ENCODE results near the gene THADA. TPM values are rescaled to one million over a fixed set of nuclear protein-coding genes. Genes with fewer than 3 reads are reported as not detected.

THADA gene
- total and polyA plus RNA-seq, 2 donors (not counting 1 experiment from before 2014, with no cell fraction given), result 9.2 to 36.2 TPM

- Histone ChIP-seq H3K4me3 (replicated peaks in 1 of 4; ENCODE audit: control extremely low read depth in 1 of 4, insufficient read depth in 1 of 4, low read depth in 3 of 4, low read length in 4 of 4) (no peak overlapping the region), H2AFZ (ENCODE audit: low read length) (no peak overlapping the region), H3K27me3 (ENCODE audit: control insufficient read depth, insufficient read depth, low read length) (no peaks in the 10 kb centered on the region), H3K4me1 (ENCODE audit: control insufficient read depth, extremely low read depth, insufficient read depth, low read length) (peaks cover 24% of the 10 kb centered on the region), H3K9me3 (ENCODE audit: control insufficient read depth, insufficient read depth, low read depth, low read length) (no peaks in the 10 kb centered on the region), H3K79me2 (ENCODE audit: control insufficient read depth, insufficient read depth, low read length) (no peaks in the 10 kb centered on the region), H3K4me2 (ENCODE audit: extremely low read depth, insufficient read depth, low read length) (no peak overlapping the region), H3K9ac (ENCODE audit: insufficient read depth, low read length) (no peak overlapping the region), H4K20me1 (ENCODE audit: control insufficient read depth, extremely low read depth, insufficient read depth, low read length) (no peaks in the 10 kb centered on the region), H3K27ac (ENCODE audit: insufficient read depth, low read length) (no peak overlapping the region), H3K36me3 (ENCODE audit: control insufficient read depth, insufficient read depth, low read length) (no peaks in the 10 kb centered on the region)
- DNase-seq (ENCODE audit: low read depth in 2 of 2), result peak; percentile 32 to 45
- TF ChIP-seq EZH2 (IDR thresholded peaks at IDR 0.05; ENCODE audit: low read length, missing control alignments), result no peak
Measured at GRCh38 chr2:43265421-43265820, 330.4 kb downstream of the THADA start.

- DNase-seq (ENCODE audit: low read depth in 2 of 2), result peak; percentile 64 to 74
- H2AFZ ChIP-seq (ENCODE audit: low read length), result no peak overlapping the region
- no peak overlapping the region for H3K4me2 ChIP-seq (ENCODE audit: extremely low read depth, insufficient read depth, low read length)
- no peaks in the 10 kb centered on the region for H3K9me3 ChIP-seq (ENCODE audit: control insufficient read depth, insufficient read depth, low read depth, low read length)
- no peak overlapping the region for H3K27ac ChIP-seq (ENCODE audit: insufficient read depth, low read length)
- H3K79me2 ChIP-seq (ENCODE audit: control insufficient read depth, insufficient read depth, low read length), result no peaks in the 10 kb centered on the region
- H3K9ac ChIP-seq (ENCODE audit: insufficient read depth, low read length), result no peak overlapping the region
- no peaks in the 10 kb centered on the region for H3K27me3 ChIP-seq (ENCODE audit: control insufficient read depth, insufficient read depth, low read length)
- H3K4me1 ChIP-seq (ENCODE audit: control insufficient read depth, extremely low read depth, insufficient read depth, low read length), result peaks cover 21% of the 10 kb centered on the region
- no peaks in the 10 kb centered on the region for H3K36me3 ChIP-seq (ENCODE audit: control insufficient read depth, insufficient read depth, low read length)
- TF ChIP-seq, protein P1, sequence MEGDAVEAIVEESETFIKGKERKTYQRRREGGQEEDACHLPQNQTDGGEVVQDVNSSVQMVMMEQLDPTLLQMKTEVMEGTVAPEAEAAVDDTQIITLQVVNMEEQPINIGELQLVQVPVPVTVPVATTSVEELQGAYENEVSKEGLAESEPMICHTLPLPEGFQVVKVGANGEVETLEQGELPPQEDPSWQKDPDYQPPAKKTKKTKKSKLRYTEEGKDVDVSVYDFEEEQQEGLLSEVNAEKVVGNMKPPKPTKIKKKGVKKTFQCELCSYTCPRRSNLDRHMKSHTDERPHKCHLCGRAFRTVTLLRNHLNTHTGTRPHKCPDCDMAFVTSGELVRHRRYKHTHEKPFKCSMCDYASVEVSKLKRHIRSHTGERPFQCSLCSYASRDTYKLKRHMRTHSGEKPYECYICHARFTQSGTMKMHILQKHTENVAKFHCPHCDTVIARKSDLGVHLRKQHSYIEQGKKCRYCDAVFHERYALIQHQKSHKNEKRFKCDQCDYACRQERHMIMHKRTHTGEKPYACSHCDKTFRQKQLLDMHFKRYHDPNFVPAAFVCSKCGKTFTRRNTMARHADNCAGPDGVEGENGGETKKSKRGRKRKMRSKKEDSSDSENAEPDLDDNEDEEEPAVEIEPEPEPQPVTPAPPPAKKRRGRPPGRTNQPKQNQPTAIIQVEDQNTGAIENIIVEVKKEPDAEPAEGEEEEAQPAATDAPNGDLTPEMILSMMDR (conservative IDR thresholded peaks at IDR 0.05 in 1 of 2, IDR thresholded peaks at IDR 0.05 in 1 of 2; ENCODE audit: low read depth in 1 of 2, low read length in 2 of 2), result no peak
- TF ChIP-seq EZH2 (IDR thresholded peaks at IDR 0.05; ENCODE audit: low read length, missing control alignments), result no peak
- no peaks in the 10 kb centered on the region for H4K20me1 ChIP-seq (ENCODE audit: control insufficient read depth, extremely low read depth, insufficient read depth, low read length)
- H3K4me3 ChIP-seq (replicated peaks in 1 of 4; ENCODE audit: control extremely low read depth in 1 of 4, insufficient read depth in 1 of 4, low read depth in 3 of 4, low read length in 4 of 4), result no peak overlapping the region
Measured at GRCh38 chr2:43265001-43265400, 330.8 kb downstream of the THADA start.

DNA sequence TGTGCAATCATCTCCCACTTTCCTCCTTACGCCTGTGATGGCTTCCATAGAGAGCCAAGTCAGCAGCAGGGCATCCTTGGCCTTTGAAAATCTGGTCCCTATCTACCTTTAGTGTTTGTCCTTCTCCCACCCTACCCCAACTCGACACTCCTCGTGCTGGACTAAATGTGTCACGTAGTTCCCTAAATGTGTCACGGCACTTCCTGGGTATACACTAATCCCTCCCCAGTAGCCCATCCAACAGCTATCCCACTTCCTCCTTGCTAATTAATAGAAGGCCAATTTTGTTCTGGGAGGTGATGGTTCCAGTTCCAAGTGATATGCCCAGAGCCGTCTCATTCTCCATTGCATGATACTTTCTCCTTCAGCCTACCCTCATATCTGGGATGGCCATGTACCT, 332.9 kb downstream of the THADA start:
- no peaks in the 10 kb centered on the region for H3K9me3 ChIP-seq (ENCODE audit: control insufficient read depth, insufficient read depth, low read depth, low read length)
- no peaks in the 10 kb centered on the region for H3K79me2 ChIP-seq (ENCODE audit: control insufficient read depth, insufficient read depth, low read length)
- H4K20me1 ChIP-seq (ENCODE audit: control insufficient read depth, extremely low read depth, insufficient read depth, low read length), result no peaks in the 10 kb centered on the region
- no peak overlapping the region for H2AFZ ChIP-seq (ENCODE audit: low read length)
- H3K4me1 ChIP-seq (ENCODE audit: control insufficient read depth, extremely low read depth, insufficient read depth, low read length), result peaks cover 6% of the 10 kb centered on the region
- TF ChIP-seq, protein P1 (conservative IDR thresholded peaks at IDR 0.05 in 1 of 2, IDR thresholded peaks at IDR 0.05 in 1 of 2; ENCODE audit: low read depth in 1 of 2, low read length in 2 of 2), result no peak
- TF ChIP-seq EZH2 (IDR thresholded peaks at IDR 0.05; ENCODE audit: low read length, missing control alignments), result no peak
- H3K36me3 ChIP-seq (ENCODE audit: control insufficient read depth, insufficient read depth, low read length), result no peaks in the 10 kb centered on the region
- no peak overlapping the region for H3K9ac ChIP-seq (ENCODE audit: insufficient read depth, low read length)
- no peak overlapping the region for H3K4me2 ChIP-seq (ENCODE audit: extremely low read depth, insufficient read depth, low read length)
- no peak overlapping the region for H3K4me3 ChIP-seq (replicated peaks in 1 of 4; ENCODE audit: control extremely low read depth in 1 of 4, insufficient read depth in 1 of 4, low read depth in 3 of 4, low read length in 4 of 4)
- no peak for DNase-seq (ENCODE audit: low read depth in 2 of 2)
- H3K27me3 ChIP-seq (ENCODE audit: control insufficient read depth, insufficient read depth, low read length), result no peaks in the 10 kb centered on the region
- no peak overlapping the region for H3K27ac ChIP-seq (ENCODE audit: insufficient read depth, low read length)
